Activated CD4-positive, alpha-beta T cell treated with anti-CD3 and anti-CD28 coated beads for 48 hours (primary cell): ENCODE measurements around the gene IFNL2.
"Not testable (repeated sequence)": the region's sequence is repeated elsewhere in the genome, so short reads cannot be mapped to it uniquely, and the experiment has no call there.

Experiments
- DNase-seq: peaks from one replicate; pipeline ENCODE4 v3.0.0-alpha.2; 2020

The IFNL2 gene

DNA sequence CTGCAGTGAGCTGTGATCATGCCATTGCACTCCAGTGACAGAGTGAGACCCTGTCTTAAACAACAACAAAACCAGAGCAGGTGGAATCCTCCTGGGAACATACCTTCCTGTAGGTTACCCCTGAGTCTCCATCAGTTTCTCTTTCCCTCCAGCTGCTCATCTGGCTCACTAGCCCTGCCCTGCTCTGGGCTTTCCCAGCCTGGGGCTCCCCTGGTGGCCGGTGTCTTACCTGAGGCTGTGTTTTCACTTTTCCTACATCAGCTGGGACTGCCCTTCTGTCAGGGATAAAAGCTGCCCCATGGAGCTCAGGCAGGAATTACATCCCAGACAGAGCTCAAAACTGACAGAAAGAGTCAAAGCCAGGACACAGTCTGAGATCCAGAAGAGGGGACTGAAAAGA, at the start of gene IFNL2:
Gene IFNL2 (plus strand): TSS at position 312 of the 400 bp plus-strand sequence. CDS start 173 bp downstream, outside the sequence.
- not testable (repeated sequence) for DNase-seq

DNA sequence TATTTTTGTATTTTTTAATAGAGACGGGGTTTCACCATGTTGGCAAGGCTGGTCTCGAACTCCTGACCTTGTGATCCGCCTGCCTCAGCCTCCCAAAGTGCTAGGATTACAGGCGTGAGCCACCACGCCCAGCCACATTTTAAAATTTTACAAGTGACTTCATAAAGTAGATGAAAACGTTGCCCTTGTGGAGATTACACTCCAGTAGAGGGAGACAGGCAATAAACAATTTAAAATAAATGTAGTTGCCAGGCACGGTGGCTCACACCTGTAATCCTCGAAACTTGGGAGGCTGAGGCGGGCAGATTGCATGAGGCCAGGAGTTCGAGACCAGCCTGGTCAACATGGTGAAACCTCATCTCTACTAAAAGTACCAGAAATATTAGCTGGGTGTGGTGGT, 49.1 kb upstream of the IFNL2 start:
- not testable (repeated sequence) for DNase-seq

DNA sequence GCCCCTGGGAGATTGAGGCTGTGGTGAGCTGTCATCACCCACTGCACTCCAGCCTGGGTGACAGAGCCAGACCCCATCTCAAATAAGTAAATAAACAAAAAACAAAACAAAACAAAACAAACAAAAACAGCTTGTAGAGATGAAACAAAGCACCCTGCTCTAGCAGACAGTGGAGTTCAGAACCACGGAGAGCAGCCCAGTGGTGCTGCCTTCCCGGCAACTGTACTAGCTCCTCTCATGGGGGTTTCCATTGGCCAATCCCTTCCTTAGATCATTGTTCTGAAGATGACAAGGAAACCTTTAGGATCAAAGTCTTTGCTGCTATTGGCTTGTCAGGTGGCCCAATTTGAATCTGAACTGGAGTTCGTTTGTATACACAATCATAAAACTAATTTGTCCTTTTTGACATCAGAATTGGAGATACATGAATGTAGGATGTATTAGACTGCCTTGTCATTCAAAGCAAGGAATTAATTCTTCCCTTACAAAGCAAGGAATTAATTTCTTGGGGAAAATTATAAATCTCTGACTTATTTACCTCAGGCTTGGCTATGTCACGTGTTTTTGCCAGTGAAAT, 44.4 kb upstream of the IFNL2 start:
- peak; percentile 35 for DNase-seq

DNA sequence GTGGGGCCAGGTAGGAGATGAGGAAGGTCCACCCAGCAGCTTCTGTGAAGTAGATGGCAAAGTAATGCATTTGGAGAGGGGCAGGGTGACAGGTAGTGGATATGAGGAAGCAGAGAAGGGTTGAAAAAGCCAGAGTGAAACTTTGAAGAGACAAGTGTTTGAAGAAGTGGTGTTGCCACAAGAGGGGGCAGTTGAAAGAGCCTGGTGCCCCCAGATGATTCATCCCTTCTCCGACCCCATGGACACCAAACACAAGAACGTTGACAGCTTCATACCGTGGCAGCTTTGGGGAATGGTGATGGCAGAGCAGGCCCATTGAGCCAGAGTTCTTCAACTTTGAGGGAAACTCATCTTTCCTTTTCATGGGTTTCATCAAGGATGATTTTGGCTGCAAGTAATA, 43.3 kb upstream of the IFNL2 start:
- no peak for DNase-seq

DNA sequence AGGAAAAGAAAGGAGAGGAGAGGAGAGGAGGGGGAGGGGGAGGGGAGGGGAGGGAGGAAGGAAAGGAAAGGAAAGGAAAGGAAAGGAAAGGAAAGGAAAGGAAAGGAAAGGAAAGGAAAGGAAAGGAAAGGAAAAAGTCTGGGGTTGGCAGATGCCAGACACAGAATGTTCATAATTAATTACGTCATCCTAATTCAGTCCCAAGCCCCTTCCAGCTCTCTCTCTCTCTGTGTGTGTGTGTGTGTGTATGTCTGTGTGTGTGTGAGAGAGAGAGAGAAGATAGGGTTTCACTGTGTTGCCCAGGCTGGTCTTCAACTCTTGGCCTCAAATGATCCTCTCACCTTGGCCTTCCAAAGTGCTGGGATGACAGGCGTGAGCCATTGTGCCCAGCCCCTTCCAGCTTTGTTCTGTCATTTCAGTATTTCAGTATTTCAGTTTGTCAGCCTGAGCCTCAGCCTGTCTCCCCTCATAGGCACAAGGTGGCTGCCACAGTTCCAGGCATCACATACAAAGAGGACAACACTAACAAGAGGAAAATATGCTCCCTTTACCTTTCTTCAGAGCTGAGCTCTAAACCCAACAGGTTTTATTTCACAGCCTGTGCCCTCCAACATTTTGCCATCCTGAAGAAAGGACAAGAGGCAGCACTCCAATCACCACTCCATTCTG, 38.0 kb upstream of the IFNL2 start:
- DNase-seq = no peak

DNA sequence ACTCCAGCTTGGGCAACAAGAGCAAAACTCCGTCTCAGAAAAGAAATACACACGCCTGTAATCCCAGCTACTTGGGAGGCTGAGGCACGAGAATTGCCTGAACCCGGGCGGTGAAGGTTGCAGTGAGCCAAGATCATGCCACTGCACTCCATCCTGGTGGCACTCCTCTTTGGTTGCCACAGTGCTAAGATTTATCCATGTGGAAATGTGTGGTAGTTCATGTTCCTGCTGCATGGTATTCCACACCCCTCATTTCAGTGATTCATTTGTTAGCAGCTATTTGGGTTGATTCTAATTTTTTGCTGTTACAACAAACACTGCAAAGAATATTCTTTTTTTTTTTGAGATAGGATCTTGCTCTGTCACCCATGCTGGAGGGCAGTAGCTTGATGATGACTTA, 35.5 kb upstream of the IFNL2 start:
- no peak for DNase-seq

DNA sequence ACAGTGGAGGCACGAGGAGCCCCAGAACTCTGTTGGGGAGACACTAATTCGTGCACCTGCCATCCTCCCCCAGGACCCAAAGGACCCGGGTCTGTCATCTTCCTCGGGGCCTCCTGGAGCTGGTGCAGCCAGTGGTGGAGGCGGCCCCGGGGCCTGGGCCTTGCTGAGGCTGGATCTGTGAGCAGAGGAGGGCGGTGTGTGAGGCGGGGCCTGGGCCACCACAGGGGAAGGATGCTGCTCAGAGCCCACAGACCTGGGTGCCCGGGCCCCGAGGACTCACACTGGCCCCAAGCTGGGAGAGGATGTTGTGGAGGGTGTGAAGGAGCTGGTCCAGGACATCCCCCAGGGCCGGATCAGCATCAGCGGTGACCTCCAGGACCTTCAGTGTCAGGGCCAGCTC, 31.7 kb upstream of the IFNL2 start:
- peak; percentile 11 for DNase-seq

DNA sequence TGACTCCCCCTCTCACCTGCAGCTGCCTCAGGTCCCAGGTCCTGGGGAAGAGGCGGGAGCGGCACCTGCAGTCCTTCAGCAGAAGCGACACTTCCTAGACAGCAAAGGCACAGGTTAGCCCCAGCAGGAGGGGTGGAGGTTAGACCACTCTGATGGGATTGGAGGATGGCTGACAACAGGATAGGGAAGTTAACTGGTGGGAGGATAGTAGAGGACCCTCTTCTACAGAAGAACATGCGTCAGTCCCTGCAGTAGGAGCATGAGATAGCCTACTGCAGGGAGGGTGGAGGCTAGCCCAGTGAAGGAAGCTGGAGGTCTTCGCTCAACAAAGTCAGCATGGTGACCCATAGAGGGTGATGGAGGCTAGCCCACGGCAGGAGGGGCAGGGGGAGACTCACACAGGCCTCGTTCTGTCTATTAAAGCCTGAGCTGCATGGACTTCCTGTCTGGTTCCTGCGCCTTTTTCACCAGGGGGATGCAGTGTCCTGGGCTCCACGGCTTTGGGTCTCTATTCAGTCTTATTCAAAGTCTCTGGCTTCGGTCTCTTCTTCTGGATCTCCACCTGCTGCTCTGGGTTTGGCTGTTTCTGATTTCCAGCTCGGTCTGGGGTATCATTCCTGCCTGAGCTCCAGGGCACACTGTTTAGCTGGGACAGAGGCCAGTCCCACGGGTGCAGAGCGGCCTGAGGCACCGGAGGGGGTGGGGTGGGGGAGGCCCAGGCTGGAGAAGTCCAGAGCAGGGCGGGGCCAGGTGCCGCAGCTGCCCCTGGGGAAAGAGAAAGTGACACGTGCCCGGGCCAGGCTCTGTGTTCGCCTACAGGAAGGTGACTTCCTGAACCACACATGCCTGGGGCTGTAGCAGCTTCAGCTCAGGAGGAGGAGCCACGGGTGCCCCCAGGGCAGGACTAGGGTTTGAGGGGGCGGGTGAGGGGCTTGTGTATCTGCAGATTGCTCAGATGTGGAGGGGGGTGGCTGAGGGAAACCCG, 30.7 kb upstream of the IFNL2 start:
- DNase-seq = peak; percentile 64

DNA sequence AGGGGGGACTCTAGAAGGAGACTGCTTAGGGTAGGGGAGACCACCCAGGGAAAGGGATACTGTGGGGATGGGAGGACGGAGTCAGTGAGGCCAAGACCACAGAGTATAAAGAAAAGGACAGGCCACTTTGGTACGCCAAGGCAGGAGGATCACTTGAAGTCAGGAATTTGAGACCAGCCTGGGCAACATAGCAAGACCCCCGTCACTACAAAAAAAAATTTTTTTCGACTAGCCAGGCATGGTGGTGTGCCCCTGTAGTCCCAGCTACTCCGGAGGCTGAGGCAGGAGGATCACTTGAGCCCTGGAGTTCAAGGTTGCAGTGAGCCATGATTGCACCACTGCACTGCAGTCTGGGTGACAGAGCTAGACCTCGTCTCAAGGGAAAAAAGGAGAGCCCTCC, 30.0 kb upstream of the IFNL2 start:
- no peak for DNase-seq

DNA sequence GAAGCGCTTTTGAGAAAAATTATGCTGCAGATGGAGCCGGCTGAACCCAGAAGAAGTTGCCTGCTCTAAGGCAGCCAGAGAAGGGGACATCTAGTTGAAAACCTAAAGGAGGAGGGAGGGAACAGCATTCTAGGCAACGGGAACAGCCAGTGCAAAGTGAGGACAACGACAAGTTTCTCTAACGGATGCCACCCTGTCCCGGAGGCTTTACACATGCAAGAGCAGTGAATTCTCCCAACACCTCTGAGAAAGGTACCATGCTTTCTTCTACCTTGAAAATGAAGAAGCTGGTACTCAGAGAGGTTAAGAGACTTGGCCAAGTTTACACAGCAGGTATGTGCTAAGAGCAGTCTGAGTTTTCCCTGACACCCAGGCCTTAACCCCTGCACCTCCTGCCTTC, 29.3 kb upstream of the IFNL2 start:
- DNase-seq = no peak

DNA sequence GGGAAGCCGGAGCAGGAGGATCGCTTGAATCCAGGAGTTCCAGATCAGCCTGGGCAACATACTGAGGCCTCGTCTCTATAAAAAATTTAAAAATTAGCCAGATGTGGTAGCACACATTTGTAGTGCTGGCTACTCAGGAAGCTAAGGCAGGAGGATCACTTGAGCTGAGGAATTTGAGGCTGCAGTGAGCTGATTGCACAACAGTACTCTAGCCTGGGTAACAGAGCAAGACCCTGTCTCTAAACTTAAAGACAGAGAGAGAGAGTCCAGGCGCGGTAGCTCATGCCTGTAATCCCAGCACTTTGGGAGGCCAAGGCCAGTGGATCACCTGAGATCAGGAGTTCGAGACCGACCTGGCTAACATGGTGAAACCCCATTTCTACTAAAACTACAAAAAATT, 27.8 kb upstream of the IFNL2 start:
- DNase-seq = no peak

DNA sequence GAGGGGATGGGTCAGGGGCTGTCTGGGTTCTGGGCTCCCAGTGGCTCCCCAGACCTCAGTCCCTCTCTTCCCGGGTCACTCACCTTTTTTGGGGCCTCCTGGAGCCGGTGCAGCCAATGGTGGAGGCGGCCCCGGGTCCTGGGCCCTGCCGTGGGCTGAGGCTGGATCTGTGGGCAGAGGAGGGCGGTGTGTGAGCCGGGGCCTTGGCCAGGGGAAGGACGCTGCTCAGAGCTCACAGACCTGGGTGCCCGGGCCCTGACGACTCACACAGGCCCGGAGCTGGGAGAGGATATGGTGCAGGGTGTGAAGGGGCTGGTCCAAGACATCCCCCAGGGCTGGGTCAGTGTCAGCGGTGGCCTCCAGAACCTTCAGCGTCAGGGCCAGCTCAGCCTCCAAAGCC, 24.5 kb upstream of the IFNL2 start:
- DNase-seq = not testable (repeated sequence)

DNA sequence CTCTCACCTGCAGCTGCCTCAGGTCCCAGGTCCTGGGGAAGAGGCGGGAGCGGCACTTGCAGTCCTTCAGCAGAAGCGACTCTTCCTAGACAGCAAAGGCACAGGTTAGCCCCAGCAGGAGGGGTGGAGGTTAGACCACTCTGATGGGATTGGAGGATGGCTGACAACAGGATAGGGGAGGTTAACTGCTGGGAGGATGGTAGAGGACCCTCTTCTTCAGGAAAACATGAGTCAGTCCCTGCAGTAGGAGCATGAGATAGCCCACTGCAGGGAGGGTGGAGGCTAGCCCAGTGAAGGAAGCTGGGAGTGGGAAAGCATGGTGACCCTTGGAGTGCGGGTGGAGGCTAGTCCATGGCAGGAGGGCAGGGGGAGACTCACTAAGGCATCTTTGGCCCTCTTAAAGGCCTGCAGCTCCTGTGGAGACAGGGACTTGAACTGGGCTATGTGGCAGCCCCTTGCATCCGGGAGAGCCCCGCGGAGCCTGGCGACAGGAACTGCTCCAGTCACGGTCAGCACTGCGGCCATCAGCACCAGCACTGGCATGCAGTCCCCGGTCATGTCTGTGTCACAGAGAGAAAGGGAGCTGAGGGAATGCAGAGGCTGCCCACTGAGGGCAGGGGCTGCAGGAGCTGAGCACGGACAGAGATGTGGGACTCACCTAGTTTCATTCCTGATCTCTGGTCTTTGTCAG, 23.6 kb upstream of the IFNL2 start, which contains the start of gene IFNL3:
Gene IFNL3 (minus strand): TSS at position 597 of the 691 bp plus-strand sequence. CDS start 39 bp downstream, at position 558.
- not testable (repeated sequence) for DNase-seq

DNA sequence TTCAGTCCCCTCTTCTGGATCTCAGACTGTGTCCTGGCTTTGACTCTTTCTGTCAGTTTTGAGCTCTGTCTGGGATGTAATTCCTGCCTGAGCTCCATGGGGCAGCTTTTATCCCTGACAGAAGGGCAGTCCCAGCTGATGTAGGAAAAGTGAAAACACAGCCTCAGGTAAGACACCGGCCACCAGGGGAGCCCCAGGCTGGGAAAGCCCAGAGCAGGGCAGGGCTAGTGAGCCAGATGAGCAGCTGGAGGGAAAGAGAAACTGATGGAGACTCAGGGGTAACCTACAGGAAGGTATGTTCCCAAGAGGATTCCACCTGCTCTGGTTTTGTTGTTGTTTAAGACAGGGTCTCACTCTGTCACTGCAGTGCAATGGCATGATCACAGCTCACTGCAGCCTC, 23.0 kb upstream of the IFNL2 start:
- DNase-seq = not testable (repeated sequence)

DNA sequence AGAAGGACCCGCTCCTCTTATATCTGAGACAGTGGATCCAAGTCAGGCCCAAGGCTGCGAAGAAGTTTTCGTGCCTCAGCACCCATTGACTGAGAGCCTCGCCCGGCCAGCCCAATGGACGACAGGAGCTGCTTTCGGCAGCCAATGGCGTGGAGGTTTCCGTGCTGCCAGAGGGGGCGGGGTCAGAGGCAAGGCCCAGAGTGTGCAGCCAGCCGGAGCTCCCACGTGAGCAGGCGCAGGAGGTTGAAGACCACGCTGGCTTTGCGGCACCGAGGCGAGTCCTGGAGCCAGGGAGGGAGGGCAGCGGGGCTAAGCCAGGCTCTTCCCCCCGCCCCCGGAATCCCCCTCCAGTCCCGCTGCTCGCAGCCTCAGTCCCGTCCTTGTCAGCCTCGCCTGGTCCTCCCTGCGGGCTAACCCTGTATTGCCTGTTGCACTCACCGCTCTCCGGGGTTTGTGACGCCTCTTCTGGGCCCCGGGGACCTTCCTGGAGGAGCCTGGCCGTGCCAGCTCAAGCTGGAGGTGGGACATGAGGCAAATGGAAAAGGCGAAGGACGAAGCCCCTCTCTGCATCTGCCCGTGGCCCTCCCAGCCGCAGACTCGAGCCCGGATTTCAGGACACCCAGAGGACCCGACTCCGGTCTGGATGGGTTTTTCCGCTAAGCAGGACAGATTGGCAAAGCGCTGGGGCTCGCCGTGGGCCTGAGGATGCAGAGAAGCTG, 21.1 kb upstream of the IFNL2 start:
- DNase-seq = peak; percentile 67

DNA sequence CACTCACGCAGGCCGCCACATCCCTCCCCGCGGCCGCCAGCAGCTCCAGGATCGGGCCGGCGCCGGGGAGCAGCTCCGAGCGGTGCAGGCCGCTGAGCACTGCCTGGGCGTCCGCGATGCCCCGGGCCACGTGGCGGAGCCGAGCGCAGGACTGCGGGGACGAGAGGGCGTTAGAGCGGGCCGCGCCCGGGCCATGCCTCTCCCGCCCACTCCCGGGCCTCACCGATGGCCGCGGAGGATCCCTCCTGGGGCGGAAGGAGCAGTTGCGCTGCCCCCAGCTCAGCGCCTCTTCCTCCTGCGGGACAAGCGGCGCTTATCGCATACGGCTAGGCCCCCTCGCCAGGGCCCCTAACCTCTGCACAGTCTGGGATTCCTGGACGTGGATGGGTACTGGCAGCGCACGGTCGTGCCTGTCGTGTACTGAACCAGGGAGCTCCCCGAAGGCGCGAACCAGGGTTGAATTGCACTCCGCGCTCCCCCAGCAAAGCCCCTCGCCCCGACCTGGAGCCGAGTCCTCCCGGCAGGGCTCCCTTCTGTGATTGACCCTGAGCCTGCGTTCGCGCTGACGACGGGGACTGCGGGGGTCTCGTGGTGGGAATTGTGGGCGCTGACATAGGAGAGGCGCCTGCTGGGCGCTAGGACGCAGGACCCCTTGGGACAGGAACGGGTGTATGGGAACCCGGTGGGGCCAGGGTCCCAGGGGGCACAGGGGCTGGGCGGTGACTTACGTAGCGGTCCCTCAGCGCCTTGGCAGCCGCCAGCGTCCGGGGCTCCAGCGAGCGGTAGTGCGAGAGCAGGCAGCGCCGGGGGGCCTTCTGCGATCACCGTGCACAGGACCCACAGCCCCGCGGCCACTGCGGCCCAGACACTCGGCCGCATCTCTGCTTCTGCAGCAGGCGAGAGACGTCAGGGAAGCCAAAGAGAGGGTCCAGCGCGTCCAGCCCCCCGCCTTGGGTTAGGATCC, 20.2 kb upstream of the IFNL2 start:
- peak; percentile 15 for DNase-seq

DNA sequence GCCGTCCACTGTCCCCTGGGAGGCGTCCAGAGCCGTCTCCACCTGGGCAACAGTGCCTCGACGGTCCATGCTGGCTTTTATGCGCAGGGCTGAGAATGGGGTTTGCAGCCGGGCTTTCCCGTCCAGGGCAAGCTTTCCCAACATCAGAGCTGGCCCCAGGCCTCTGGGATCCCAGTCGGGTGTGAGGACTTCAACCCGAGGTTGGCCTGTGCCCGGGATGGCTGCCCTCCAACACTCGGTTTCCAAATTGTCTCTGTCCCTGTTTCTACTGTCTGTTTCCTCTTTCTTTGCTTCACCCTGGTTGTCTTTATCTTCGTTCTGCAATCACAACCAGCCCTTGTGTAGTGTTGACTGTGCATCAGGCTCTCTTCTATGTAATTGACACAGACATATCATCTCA, 19.4 kb upstream of the IFNL2 start, which contains the start of gene IFNL4:
Gene IFNL4 (minus strand): TSS at position 51 of the 400 bp plus-strand sequence.
- DNase-seq = no peak

DNA sequence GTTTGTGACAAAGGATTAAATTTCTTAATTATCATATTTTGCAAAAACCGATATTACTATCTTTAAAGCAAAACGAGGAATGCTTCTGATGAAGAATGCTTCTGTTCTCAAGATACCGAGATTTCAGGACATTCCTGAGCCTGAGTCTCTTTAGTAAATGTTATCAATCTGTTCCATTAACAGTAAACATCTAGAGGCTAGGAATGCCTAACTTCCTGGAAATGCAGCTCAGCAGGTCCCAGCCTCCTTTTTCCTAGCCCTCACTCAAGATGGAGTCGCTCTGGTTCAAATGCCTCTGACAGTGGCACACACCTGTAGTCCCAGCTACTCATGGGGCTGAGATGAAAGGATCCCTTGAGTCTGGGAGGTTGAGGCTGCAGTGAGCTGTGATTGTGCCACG, 17.1 kb upstream of the IFNL2 start:
- DNase-seq = no peak

DNA sequence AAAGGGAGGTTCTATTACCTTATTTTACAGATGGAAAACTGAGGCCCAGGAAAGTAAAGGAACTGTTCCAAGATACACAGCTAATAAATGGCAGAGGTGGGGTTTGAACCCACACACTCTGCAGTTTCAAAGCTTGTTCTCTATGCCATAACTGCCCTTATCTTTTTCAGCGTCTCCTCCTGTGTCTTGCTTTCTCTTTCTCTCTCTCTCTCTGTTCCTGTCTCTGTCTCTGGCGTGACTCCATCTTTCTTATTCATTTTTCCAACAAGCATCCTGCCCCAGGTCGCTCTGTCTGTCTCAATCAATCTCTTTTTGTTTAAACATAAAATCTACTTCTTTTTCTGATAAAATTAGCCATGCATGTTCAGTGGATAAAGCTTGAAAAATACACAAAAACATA, 16.4 kb upstream of the IFNL2 start:
- no peak for DNase-seq

DNA sequence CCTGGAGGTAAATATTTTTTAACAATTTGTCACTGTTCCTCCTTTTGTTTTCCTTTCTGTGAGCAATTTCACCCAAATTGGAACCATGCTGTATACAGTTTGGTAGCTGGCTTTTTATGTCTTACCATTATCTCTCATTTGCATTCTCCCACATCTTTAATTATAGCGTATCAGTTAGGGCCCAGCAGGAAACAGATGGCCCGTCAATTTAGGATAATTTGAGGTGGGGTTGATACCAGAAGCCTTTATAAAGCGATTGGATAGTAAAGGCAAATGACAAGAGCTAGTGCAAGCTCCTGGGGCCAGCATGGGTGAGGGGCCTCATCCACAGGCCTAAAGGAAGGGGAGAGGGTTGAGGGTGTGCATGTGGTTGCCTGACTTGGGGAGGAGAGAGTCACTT, 15.7 kb upstream of the IFNL2 start:
- DNase-seq = no peak
